ENCODE data around the gene IGSF9B. TPM values are rescaled to one million over a fixed set of nuclear protein-coding genes. Genes with fewer than 3 reads are reported as not detected.

The IGSF9B gene
- total RNA-seq, 4 donors from 2014 or later = 6.5 to 106 (median 29.1) TPM

DNA sequence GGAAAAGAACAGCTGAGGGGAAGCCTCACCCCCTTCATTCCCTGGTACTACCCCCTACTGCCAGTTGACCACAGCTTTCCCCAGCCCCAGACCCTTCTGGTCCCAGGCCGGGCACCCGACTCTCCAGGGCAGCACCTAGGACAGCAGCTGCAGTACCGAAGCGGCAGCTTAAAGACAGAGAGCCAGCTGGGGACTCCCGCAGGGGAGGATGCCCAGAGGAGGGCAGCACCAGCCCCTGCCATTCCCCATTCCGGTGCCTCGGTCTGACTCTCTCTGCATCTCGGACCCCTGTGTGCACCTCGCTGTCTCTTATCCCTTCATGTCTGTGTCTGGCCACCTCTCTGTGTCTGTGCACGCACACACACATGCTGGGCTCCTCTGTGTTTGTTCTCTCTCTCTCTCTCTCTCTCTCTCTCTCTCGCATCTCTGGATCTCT is 9.4 kb downstream of the IGSF9B start:
- Histone ChIP-seq H3K9me3 (no peaks in the 10 kb centered on the region), H3K27me3 (no peaks in the 10 kb centered on the region), H3K27ac (no peak overlapping the region), H3K4me1 (peaks cover 8 to 44% of the 10 kb centered on the region in 2 donors), H3K36me3 (no peaks in the 10 kb centered on the region), H3K4me3 (no peak overlapping the region)
- no peak for DNase-seq
- intact Hi-C loops (cut with DNase I; ENCODE audit: low total_unique reads) = no loop called here
- TF ChIP-seq CTCF (IDR thresholded peaks at IDR 0.05) = peak in 3 of 4 experiments; percentile 18 to 32 (median 25)
- no peak for TF ChIP-seq POLR2A (IDR thresholded peaks at IDR 0.05)

- no peaks in the 10 kb centered on the region for H3K27me3 ChIP-seq
- H3K4me3 ChIP-seq = no peak overlapping the region
- H3K36me3 ChIP-seq = no peaks in the 10 kb centered on the region
- peaks cover 8 to 40% of the 10 kb centered on the region in 2 donors for H3K4me1 ChIP-seq
- DNase-seq = no peak
- peak overlapping the region; percentile 52 to 66 for H3K27ac ChIP-seq
- intact Hi-C loops (cut with DNase I; ENCODE audit: low total_unique reads) = no loop called here
- no peak for TF ChIP-seq POLR2A (IDR thresholded peaks at IDR 0.05)
- TF ChIP-seq CTCF (IDR thresholded peaks at IDR 0.05) = no peak
- no peaks in the 10 kb centered on the region for H3K9me3 ChIP-seq
Observed at GRCh38 chr11:133946541-133947318, 10.0 kb downstream of the IGSF9B start.

- H3K27ac ChIP-seq = peak overlapping the region; percentile 52 to 66
- no peak overlapping the region for H3K4me3 ChIP-seq
- peaks cover 8 to 37% of the 10 kb centered on the region in 2 donors for H3K4me1 ChIP-seq
- intact Hi-C loops (cut with DNase I; ENCODE audit: low total_unique reads) = no loop called here
- H3K9me3 ChIP-seq = no peaks in the 10 kb centered on the region
- no peak for TF ChIP-seq CTCF (IDR thresholded peaks at IDR 0.05)
- TF ChIP-seq POLR2A (IDR thresholded peaks at IDR 0.05) = no peak
- no peaks in the 10 kb centered on the region for H3K27me3 ChIP-seq
- H3K36me3 ChIP-seq = no peaks in the 10 kb centered on the region
- DNase-seq = no peak
Observed at GRCh38 chr11:133946051-133946450, 10.7 kb downstream of the IGSF9B start.

GRCh38 chr11:133945087-133945974 is 11.4 kb downstream of the IGSF9B start:
- H3K4me3 ChIP-seq = no peak overlapping the region
- no peaks in the 10 kb centered on the region for H3K9me3 ChIP-seq
- H3K4me1 ChIP-seq = peaks cover 8 to 30% of the 10 kb centered on the region in 2 donors
- no peaks in the 10 kb centered on the region for H3K36me3 ChIP-seq
- DNase-seq = peak; percentile 72 to 73
- peak overlapping the region; percentile 52 to 66 for H3K27ac ChIP-seq
- intact Hi-C loops (cut with DNase I; ENCODE audit: low total_unique reads) = no loop called here
- no peaks in the 10 kb centered on the region for H3K27me3 ChIP-seq
- TF ChIP-seq POLR2A (IDR thresholded peaks at IDR 0.05) (no peak), CTCF (IDR thresholded peaks at IDR 0.05) (no peak)

Data from uterus (tissue), 4 donors.